Measurements from ENCODE around the gene MOK.
"Not testable (repeated sequence)": the region's sequence is repeated elsewhere in the genome, so short reads cannot be mapped to it uniquely, and the experiment has no call there.

The MOK gene

DNA sequence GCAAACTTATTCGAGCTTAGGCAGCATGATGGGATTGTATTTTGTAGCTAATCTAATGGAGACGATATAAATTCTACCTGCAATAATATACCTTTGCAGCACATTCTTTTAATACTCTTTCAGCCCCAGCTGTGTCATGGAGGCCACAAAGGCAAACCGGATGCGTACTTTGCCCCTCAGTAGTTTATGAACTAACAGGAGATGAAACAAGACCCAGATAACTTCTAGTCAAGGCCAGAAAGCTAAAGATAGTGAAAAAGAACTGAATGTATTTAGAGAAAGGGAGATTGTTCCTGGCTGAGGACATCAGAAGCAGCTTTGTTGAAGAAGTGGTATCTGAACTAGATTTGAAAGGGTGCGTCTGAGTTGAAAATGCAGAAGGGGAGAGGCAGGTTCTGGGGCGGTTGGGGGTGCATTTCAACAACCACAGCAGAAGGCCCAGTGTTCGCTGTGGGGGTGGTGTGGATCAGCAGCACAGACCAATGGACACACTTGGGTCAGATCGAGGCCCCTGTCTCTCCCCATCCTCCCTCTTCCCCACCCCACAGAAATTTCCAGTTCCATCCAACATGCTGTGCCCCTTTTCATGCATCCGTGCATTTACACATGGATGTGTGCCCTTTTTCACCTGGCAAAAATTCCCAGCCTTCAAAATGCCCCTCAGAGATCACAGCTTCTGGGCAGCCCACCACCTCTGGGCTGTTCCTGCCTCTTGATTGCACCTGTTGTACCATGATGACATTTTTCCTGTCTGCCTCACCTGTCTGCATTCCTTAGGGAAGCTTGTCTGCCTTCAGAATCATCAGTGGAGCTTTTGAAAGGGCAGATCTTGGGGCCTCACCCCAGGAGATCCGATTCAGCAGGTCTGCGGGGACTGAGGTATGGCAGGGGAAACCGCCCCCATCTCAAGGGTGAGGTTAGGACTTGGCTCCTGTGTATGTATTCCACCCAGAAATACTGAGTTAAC lies 16.8 kb upstream of the MOK start:
- no peak for DNase-seq (ENCODE audit: low read depth in 2 of 2)

DNA sequence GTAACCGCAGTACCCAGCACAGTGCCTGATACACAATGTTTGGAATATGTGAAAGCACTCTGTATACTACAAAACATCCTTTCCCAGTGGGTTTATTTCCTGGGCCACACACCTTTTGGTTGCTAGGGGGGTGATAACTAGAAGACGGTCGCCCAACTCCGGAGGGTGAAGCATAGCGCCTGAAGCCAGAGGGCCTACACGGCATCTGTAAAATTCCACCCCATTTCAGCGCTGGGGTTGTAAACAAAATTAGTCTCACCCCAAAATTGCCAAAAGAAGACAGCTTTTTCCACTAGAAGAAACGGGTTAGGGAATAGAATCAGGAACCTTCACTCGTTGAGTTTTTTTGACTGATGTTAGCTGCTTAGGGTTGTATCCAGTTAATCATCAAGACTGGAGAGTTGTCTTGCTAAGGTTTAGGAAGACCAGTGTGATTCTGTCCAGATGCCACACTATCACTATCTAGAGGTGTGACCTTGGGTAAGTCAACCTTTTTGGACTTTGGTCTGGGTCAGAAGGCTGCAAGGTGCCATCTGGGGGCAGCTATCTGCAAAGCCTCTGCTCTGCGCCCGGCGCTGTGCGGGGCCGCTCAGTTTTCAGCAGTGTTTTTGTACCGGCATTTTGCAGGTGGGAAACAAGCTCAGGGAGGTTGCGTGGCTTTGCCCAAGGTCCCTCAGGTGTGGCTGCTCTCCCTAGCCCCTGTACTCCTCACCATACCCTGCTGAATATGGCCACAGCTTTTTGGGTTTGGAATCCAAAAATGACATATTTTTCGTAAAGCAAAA lies 15.9 kb upstream of the MOK start:
- no peak for DNase-seq (ENCODE audit: low read depth in 2 of 2)

DNA sequence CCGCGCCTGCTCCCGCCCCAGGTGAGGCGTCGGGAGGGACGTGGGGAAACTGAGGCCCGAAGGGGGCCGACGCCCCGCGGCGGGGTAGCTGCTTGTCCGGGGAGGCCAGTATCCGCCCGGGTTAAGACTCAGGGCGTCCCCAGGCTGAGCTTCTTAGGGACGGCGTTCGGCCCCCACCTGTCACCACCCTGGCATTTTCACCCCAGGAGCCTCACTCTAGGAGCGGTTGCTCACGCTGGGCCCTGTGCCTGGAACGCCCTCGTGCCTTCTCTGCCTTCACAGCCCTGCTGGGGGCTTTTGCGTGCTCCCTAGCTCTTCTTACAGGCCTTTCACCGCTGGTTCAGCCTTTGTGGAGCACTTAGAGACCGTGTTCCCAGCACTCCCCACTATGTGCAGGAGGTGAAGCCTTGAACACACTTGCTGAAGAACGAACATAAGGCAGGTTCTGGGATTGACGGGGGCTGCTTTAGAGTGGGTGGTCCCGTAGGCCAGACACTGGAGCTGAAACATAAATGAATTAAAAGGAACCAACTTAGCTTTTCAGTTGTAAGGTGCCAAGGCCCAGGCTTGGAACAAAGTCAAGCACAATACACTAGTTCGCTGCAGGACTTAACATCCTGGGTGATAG lies 15.2 kb upstream of the MOK start:
- DNase-seq (ENCODE audit: low read depth in 2 of 2), result peak in 1 of 2 donors; percentile 12

DNA sequence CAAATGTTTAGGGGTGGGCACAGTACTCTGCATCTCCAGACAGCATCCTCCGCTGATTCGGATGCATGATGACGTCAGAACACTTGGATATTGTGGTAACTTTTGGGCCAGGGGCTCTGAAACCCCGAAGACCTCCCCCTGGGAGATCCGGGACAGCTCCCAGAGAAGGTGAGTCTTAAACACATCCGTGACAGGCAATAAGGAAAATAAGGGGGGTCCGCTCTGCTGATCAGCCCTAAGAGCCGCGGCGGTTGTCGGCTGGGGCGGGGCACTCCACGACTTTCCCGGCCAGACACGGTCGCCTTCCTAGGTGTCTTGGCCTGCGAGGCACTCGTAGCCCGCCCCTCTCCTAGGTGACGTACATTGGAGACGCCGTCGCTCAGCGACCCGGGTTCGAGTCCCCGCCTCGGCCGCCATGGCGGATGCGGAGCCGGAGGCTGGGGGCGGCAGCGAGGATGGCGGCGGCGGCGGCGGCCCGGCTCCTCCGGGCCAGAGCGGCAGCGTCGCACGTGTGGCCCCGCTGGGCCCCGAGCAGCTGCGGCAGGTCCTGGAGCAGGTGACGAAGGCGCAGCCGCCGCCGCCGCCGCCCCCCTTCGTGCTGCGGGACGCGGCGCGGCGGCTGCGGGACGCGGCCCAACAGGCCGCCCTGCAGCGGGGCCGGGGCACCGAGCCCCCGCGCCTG lies 14.5 kb upstream of the MOK start, which contains the start of gene ZNF839:
Gene ZNF839, plus strand, starts transcription at position 396 of the 682 bp plus-strand sequence. Its CDS starts 20 bp downstream, at position 416.
- peak; percentile 88 to 89 for DNase-seq (ENCODE audit: low read depth in 2 of 2)

DNA sequence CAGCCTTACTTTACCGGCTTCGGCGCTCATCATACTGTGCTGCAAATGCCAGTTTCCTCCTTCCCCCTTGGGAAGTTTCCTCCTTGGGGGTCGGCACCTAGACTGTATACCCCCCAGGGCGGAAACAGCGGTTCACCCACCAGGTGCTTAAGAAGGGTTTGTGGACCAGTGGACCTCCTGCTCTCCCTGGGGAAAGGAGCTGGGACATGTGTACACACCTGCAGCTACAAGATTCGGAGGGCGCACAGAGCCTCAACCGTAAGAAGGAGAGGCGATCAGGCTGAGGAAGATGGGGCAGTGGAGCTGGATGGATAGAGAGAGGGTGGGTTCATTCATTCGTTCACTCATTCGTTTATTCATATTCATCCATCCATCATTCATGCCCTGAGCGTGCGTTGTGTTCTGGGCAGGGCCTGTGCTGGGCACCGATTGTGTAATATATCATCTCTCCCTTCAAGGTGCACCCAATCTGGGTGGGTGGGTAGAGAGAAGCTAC lies 13.9 kb upstream of the MOK start:
- no peak for DNase-seq (ENCODE audit: low read depth in 2 of 2)

DNA sequence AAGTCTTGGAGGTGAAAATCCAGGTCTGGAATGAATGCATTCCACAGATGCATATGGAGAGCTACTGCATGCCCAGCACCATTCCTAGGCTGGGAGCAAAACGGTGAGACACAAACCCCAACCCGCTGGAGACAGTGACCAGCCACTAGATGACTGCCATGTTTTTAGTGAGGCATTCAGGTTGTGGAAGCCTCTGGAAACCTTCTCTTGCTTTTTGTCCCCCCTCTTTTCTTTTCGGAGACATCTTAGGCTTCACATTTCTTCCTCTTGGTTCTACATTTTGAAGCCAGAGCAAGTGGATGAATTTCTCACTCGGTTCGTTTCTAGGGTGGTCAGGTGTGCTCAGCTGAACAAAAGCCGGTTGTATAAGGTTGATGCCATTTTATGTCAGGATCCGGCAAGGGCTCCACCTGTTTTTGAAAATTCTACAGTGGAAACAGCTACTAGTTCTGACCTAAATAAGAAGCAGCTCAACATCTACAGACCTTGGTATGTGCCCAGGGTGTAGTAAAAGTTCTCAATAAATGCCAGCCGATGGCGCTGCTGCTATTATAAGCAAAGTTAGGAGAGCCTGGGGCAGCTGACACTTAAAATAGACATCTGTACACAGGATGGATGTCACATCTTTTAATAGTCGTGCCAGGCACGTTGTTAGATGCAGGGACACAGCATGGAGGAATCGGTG lies 12.7 kb upstream of the MOK start:
- no peak for DNase-seq (ENCODE audit: low read depth in 2 of 2)

DNA sequence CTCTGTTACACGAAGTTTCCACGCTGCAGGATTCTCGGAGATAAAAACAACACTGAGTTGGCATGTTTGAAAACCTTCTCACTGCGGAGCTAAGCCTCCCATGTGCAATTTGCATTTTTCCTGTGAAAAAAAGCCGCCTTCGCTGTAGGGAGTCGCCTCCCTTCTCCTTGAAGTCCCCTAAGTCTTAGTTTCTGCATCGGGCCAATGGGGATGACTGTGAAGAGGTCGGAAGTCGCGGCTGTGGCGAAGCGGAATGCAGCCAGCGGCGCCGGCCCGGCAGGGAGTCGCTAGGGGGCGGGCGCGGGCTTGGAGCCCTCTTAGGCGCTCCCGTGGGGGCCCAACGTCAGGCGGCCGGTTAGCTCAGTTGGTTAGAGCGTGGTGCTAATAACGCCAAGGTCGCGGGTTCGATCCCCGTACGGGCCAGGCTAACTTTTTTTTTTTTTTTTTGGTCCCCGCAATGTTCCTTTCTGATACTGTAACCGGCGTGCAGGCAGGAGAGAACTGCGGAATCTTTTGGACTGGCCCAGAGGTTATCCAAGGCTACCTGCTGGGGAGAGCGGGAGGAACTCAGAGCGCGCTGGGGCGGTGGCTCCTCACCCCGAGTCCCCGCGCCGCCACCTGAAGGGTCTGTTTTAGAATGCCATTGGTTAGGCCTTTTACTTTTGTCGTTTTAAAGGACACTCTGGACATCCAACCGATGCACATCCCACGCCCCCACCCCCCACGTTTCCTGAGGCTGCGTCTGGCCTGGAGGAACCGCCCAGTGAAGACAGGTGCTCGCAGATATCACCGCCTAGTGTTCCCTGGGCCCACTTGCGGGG lies 12.0 kb upstream of the MOK start:
- peak; percentile 92 to 98 for DNase-seq (ENCODE audit: low read depth in 2 of 2)

DNA sequence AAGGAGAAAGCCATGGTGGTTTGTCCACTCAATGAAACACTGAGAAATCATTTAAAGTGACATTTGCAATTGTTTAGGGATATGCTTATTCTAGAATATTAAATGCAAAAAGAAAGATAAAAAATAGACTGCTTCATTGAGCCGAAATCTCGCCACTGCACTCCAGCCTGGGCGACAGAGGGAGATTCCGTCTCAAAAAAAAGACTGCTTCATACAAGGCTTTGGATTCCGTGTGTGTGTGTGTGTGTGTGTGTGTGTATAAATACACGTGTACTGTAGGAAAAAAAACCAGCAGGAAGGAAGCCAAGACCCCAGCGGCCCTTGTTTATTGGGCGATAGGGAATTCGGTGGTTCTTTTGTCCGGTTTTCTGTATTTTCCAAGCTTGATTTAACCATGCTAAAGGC lies 11.4 kb upstream of the MOK start:
- no peak for DNase-seq (ENCODE audit: low read depth in 2 of 2)

DNA sequence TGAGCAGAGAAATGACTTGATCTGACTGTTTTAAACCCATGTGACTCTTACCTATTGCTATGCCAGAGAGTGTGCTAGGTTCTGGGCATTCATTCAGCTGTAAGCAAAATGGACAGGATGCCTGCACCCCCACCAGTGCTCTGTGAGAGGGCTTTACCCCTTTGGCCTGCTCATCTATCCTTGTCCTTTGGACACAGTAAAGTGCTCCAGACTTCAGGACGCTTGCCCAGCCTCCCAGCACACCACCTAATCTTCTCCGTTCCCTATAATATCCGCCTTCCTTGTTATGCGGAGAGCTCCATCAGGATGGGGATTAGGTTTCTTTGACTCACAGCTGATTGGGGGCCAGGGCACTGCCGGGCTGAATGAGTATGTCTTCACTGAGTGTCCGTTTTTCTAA lies 10.2 kb upstream of the MOK start:
- DNase-seq (ENCODE audit: low read depth in 2 of 2), result no peak

DNA sequence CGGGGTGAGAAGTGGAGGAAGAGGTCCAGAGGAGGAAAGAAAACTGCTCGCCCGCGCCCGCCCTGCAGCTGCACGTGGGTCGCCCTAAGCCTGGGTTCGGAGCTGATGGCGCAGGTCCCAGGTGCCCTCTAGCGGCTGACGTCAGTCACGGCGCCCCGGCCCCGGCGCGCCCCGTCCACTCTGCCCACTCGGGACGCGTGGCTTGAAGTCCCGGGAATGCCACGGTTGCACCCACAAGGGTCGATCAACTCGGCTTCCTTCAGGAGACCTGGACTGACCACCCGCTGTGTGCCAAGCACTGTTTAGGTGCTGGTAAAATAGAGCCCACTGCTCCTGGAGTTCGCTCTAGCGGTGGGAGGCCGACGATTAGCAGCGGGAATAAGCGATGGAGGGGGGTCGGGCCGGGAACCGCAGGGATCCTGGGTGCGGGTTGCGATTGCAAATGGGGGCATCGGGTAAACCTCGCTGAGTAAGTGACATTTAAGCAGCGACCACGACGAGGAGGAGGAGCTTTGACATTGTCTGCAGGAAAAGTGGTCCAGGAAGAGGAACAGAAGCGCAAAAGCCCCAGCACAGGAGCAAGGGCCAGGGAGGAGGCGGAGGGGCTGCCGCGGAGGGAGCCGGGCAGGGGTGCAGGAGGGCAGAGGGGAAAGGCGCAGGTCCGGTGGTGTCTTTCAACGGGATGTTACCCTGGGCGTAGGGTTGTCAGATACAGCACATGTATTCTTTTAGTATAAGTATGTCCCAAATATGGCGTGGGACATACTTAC lies 9.5 kb upstream of the MOK start:
- DNase-seq (ENCODE audit: low read depth in 2 of 2), result peak; percentile 61 to 76

DNA sequence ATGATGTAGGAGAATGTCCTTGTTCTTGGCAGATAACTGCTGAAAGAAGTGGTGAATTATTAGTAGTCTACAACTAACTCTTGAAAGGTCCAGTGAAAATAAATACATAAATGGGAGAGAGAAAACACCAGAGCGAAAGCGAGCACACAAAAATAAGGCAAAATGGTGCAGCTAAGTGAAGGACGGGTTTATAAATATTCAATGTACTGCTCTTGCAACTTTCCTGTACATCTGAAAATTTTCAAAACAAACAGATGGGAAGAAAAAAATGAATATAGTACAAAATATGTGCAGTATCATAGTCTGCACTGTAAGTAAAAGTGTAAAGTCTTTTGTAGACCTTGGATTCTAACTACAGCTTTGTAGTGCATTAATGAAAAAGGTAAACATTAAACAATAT lies 1.3 kb downstream of the MOK start:
- DNase-seq (ENCODE audit: low read depth in 2 of 2), result no peak

DNA sequence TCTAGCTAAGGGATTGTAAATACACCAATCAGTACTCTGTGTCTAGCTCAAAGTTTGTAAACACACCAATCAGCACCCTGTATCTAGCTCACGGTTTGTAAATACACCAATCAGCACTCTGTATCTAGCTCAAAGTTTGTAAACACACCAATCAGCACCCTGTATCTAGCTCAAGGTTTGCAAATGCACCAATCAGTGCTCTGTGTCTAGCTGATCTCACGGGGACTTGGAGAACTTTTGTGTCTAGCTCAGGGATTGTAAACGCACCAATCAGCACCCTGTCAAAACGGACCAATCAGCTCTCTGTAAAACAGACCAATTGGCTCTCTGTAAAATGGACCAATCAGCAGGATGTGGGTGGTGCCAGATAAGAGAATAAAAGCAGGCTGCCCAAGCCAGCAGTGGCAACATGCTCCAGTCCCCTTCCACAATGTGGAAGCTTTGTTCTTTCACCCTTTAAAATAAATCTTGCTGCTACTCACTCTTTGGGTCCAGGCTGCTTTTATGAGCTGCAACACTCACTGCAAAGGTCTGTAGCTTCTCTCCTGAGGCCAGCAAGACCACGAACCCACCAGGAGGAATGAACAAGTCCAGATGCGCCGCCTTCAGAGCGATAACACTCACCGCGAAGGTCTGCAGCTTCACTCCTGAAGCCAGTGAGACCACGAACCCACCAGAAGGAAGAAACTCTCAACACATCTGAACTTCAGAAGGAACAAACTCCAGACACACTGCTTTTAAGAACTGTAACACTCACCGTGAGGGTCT lies 6.5 kb downstream of the MOK start:
- not testable (repeated sequence) for DNase-seq (ENCODE audit: low read depth in 2 of 2)

DNA sequence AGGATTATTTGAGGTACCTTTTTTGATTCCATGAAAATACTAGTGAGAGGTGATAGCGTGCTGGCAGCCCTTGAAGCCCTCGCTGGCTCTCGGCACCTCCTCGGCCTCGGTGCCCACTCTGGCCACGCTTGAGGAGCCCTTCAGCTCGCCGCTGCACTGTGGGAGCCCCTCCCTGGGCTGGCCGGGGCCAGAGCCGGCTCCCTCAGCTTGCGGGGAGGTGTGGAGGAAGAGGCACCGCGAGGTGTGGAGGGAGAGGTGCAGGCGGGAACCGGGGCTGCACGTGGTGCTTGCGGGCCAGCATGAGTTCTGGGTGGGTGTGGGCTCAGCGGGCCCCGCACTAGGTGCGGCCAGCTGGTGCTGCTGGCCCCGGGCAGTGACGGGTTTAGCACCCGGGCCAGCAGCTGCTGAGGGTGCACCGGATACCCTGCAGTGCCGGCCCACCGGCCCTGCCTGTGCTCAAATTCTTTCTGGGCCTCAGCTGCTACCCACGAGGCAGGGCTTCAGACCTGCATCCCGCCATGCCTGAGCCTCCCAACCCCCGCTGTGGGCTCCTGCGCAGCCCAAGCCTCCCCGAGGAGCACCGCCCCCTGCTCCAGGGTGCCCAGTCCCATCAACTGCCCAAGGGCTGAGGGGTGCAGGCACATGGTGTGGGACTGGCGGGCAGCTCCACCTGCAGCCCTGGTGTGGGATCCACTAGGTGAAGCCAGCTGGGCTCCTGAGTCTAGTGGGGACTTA lies 7.4 kb downstream of the MOK start:
- DNase-seq (ENCODE audit: low read depth in 2 of 2), result no peak

DNA sequence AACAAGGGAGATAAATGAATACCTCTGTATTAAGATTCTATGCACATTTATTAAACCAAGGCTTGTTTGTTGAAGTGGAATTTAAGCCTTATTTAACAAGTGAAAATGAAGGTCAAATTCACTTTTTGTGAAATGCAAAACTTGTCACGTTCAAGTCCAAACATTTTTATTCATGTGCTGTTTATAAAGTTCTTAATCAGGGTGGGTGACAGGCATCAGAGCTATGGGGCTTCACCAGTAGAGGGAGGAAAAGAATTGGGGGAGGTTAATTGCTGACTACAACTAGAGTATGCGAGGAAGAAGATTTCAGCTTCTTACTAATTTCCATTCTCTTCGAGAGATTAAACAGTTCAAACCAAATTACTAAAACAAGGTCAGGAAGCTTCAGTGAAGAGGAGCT lies 9.7 kb downstream of the MOK start:
- no peak for DNase-seq (ENCODE audit: low read depth in 2 of 2)

DNA sequence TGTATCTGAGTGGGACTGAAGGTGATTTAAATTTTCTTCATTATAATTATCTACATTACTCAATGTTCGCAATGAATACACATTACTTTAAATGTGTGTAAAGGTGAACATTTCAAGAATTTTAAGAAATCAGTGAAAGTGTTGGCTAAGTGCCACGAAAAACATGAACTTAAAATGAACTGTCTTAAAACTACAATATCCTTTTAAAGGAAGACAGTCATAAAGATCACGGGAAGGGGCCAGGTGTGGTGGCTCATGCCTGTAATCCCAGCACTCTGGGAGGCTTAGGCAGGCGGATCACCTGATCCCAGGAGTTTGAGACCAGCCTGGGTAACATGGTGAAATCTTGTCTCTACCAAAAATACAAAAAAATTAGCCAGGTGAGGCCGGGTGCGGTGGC lies 11.2 kb downstream of the MOK start:
- no peak for DNase-seq (ENCODE audit: low read depth in 2 of 2)

DNA sequence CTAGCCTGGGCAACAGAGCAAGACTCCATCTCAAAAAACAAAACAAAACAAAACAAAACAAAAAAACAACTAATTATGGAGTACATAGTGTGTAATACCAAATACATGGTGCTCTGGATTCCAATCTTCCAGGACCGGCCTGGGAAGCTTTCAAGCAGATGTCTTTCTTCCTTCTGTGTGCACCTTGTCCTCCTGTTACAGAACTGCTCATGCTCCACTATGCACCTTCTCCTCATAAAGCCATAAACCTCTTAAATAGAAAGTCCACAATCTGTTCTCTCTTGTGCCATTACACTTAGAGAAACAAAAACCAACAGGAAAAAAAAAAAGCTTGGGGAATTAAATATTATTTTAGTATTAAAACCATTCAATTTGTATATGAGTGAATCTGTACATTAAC lies 12.5 kb downstream of the MOK start:
- DNase-seq (ENCODE audit: low read depth in 2 of 2), result no peak

DNA sequence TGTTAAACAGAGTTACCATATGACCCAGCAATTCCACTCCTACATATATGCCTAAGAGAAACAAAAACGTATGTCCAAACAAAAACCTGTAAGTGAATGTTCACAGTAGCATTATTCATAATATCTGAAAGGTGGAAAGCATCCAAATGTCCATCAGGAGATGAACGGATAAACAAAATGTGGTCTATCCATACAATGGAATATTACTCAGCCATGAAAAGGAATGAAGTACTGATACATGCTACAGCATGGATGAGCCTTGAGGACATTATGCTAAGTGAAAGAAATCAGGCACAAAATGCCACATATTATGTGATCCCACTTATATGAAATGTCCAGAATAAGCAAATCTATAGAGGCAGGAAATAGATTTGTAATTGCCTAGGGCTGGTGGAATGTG lies 16.8 kb downstream of the MOK start:
- no peak for DNase-seq (ENCODE audit: low read depth in 2 of 2)

DNA sequence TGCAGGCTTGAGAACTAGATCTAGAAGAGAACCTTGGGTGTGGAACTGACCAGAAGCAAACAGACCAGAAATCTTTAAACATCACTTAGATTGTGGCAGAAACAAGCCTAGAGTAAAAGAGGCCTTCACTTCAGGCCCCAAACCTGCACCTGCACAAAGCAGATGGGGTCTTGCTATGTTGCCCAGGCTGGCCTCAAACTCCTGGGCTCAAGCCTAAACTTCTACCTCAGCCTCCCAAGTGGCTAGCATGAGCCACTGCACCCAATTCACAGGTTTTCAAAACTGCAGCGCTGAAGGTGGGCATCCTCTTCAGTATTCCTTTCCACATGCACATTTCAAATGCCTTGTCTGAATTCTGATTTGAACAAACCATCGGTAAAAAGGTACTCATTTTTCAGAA lies 19.9 kb downstream of the MOK start:
- DNase-seq (ENCODE audit: low read depth in 2 of 2), result no peak
